GM12875 (cell line): ENCODE results near the gene C19orf33.
A peak's percentile ranks its signal among the peaks of the same experiment; 100 is the strongest.
"Not testable (repeated sequence)": the region's sequence is repeated elsewhere in the genome, so short reads cannot be mapped to it uniquely, and the experiment has no call there.

ENCODE experiments used
- H3K4me3 ChIP-seq: one replicate; pipeline ENCODE4 v1.5.1; 2011; ENCODE audit warnings: low read depth, low read length, control low read depth
- CTCF ChIP-seq: IDR thresholded peaks from 2 replicates; pipeline ENCODE4 v1.5.1; 2011; ENCODE audit warnings: low read depth, mild to moderate bottlenecking, control low read depth, inconsistent platforms, low read length, moderate library complexity, borderline replicate concordance; ENCODE audit not compliant: insufficient read depth

Gene C19orf33

GRCh38 chr19:38326591-38326990 is 22.5 kb downstream of the C19orf33 start:
- no peak for TF ChIP-seq CTCF
- no peak overlapping the region for H3K4me3 ChIP-seq

GRCh38 chr19:38329651-38330050 is 25.6 kb downstream of the C19orf33 start:
- H3K4me3 ChIP-seq: no peak overlapping the region
- TF ChIP-seq CTCF: no peak

GRCh38 chr19:38331728-38332127 is 27.7 kb downstream of the C19orf33 start:
- no peak for TF ChIP-seq CTCF
- no peak overlapping the region for H3K4me3 ChIP-seq

- no peak overlapping the region for H3K4me3 ChIP-seq
- TF ChIP-seq CTCF: no peak
Measured at GRCh38 chr19:38333245-38333644, 29.2 kb downstream of the C19orf33 start.

GRCh38 chr19:38335949-38336637 is 32.0 kb downstream of the C19orf33 start:
- no peak for TF ChIP-seq CTCF
- peak overlapping the region; percentile 72 for H3K4me3 ChIP-seq

GRCh38 chr19:38336638-38337359 is 32.7 kb downstream of the C19orf33 start:
- H3K4me3 ChIP-seq: peak overlapping the region; percentile 72
- no peak for TF ChIP-seq CTCF

- TF ChIP-seq CTCF: no peak
- peak overlapping the region; percentile 46 for H3K4me3 ChIP-seq
Measured at GRCh38 chr19:38337360-38337653, 33.3 kb downstream of the C19orf33 start.

- not testable (repeated sequence) for H3K4me3 ChIP-seq
Measured at GRCh38 chr19:38339011-38339410, 35.0 kb downstream of the C19orf33 start.
